ENCODE measurements around the gene DDR1. TPM values are rescaled to one million over a fixed set of nuclear protein-coding genes. Genes with fewer than 3 reads are reported as not detected.
"Not testable (repeated sequence)": the region's sequence is repeated elsewhere in the genome, so short reads cannot be mapped to it uniquely, and the experiment has no call there.

DDR1 gene
- total RNA-seq, 1 donor from 2014 or later = 102 TPM

DNA sequence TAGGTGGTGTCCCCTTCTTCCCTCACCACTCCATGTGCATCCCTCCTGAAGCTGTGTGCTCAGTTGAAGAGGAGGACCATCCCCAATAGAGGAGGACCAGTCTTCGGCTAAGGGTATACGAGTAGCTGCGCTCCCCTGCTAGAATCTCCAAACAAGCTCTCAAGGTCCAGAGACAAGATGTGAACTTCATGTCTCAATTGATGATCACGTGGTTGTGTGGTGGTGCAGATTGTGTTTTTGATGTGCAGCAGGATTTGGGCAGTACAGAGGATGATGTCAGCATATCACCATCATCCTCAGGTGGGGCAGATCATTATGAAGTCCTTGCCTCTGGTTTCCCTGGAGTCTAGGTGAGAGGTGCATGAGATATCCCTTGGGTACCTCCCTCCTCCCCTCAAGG, 20.0 kb upstream of the DDR1 start:
- DNase-seq = no peak
- no peaks in the 10 kb centered on the region for H3K27me3 ChIP-seq
- no peaks in the 10 kb centered on the region for H3K4me1 ChIP-seq
- TF ChIP-seq, protein P1, sequence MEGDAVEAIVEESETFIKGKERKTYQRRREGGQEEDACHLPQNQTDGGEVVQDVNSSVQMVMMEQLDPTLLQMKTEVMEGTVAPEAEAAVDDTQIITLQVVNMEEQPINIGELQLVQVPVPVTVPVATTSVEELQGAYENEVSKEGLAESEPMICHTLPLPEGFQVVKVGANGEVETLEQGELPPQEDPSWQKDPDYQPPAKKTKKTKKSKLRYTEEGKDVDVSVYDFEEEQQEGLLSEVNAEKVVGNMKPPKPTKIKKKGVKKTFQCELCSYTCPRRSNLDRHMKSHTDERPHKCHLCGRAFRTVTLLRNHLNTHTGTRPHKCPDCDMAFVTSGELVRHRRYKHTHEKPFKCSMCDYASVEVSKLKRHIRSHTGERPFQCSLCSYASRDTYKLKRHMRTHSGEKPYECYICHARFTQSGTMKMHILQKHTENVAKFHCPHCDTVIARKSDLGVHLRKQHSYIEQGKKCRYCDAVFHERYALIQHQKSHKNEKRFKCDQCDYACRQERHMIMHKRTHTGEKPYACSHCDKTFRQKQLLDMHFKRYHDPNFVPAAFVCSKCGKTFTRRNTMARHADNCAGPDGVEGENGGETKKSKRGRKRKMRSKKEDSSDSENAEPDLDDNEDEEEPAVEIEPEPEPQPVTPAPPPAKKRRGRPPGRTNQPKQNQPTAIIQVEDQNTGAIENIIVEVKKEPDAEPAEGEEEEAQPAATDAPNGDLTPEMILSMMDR (IDR thresholded peaks at IDR 0.05) = no peak
- intact Hi-C loops (cut with DNase I) = no loop called here
- H3K4me3 ChIP-seq = no peak overlapping the region
- no peaks in the 10 kb centered on the region for H3K36me3 ChIP-seq
- no peak overlapping the region for H3K27ac ChIP-seq
- ATAC-seq = no peak
- H3K9me3 ChIP-seq = no peaks in the 10 kb centered on the region

GRCh38 chr6:30869241-30869749, 15.0 kb upstream of the DDR1 start:
- intact Hi-C loops (cut with DNase I) = not testable (repeated sequence)

DNA sequence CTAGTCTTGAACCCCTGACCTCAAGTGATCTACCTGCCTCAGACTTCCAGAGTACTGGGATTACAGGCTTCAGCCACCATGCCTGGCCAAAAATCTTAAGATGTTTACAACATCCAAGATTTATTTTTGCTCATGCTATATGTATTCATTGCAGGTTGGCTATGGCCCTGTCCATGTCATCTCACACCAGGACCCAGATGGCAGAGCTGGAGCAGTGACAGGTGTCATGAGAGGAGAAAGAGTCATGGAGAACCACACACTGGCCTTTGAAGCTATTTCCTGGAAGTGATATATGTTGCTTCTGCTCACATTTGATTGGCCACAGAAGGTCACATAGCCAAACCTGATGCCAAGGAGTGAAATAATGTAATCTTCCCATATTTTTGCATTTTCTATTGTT, 13.8 kb upstream of the DDR1 start:
- DNase-seq (no peak), ATAC-seq (no peak)
- H3K36me3 ChIP-seq = no peaks in the 10 kb centered on the region
- H3K9me3 ChIP-seq = no peaks in the 10 kb centered on the region
- H3K4me1 ChIP-seq = no peaks in the 10 kb centered on the region
- TF ChIP-seq, protein P1 (IDR thresholded peaks at IDR 0.05) = no peak
- no peak overlapping the region for H3K4me3 ChIP-seq
- H3K27ac ChIP-seq = no peak overlapping the region
- intact Hi-C loops (cut with DNase I) = no loop called here
- H3K27me3 ChIP-seq = no peaks in the 10 kb centered on the region

More at GRCh38 chr6:30869241-30869749, 15.0 kb upstream of the DDR1 start:
- not testable (repeated sequence) for H3K4me3 ChIP-seq, H3K27me3 ChIP-seq, ATAC-seq, H3K27ac ChIP-seq, H3K36me3 ChIP-seq, H3K9me3 ChIP-seq, DNase-seq, H3K4me1 ChIP-seq

DNA sequence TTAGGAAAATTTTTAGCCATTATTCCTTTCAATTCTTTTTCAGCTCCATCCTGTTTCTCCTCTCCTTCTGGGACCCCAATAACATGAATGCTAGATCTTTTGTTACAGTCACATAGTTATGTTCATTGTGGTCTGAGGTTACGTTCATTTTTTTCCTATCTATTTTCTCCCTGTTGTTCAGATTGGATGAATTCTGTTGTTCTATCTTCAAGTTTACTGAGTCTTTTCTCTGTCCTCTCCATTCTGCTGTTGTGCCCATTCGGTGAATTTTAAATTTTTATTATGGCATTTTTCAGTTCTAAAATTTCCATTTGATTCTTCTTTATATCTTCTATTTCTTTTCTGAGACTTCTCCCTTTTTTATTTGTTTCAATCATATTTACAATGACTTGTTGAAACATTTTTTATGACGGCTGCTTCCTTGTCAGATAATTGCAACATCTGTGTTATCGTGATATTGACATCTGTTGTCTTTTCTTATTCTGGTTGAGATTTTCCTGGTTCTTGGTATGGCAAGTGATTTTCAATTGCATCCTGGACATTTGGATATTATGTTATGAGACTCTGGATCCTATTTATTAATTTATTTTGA, 12.6 kb upstream of the DDR1 start:
- Histone ChIP-seq H3K4me1 (no peaks in the 10 kb centered on the region), H3K36me3 (no peaks in the 10 kb centered on the region), H3K27ac (no peak overlapping the region), H3K9me3 (no peaks in the 10 kb centered on the region), H3K27me3 (no peaks in the 10 kb centered on the region), H3K4me3 (no peak overlapping the region)
- intact Hi-C loops (cut with DNase I) = no loop called here
- TF ChIP-seq, protein P1 (IDR thresholded peaks at IDR 0.05) = no peak
- no peak for ATAC-seq
- no peak for DNase-seq

DNA sequence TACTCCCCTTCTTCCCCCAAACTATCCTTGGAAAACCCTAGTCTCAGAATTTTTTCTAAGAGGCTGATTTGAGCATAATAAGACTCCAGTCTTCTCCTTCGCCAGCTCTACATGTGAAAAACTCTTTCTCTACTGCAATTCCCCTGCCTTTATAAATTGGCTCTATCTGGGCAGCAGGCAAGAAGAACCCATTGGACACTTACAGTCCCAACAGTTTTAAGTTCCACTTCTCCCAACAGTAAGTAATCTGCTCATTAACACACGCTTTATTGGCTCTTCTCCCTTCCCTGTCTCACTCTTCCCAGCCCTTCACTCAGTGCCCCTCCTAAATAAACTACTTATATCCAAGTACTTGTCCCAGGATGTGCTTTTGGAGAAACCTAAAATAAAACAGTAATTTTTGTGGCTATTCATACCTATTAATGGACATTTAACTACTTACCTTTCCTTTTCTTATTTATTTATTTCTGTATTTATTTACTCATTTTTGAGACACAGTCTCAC, 11.1 kb upstream of the DDR1 start:
- H3K27me3 ChIP-seq = no peaks in the 10 kb centered on the region
- TF ChIP-seq, protein P1 (IDR thresholded peaks at IDR 0.05) = no peak
- no peaks in the 10 kb centered on the region for H3K36me3 ChIP-seq
- no peak for ATAC-seq
- intact Hi-C loops (cut with DNase I) = no loop called here
- H3K4me3 ChIP-seq = no peak overlapping the region
- no peak overlapping the region for H3K27ac ChIP-seq
- no peak for DNase-seq
- no peaks in the 10 kb centered on the region for H3K9me3 ChIP-seq
- peaks cover 7% of the 10 kb centered on the region for H3K4me1 ChIP-seq

- H3K4me3 ChIP-seq; H3K27ac ChIP-seq; ATAC-seq; H3K4me1 ChIP-seq; H3K36me3 ChIP-seq; H3K9me3 ChIP-seq; DNase-seq; intact Hi-C loops (cut with DNase I); H3K27me3 ChIP-seq: not testable (repeated sequence)
Observed at GRCh38 chr6:30873795-30874194, 10.5 kb upstream of the DDR1 start.

All from upper lobe of right lung (tissue), 1 donor.